HCT116 (cell line): ENCODE measurements around the gene EYA4. TPM values are rescaled to one million over a fixed set of nuclear protein-coding genes. Genes with fewer than 3 reads are reported as not detected.

ENCODE experiments used
- ATAC-seq: fragments of 200-7000 bp; cut with Tn5 transposase; 2 replicates; pipeline ENCODE4 v1.9.1; 2020; ENCODE audit warnings: mild to moderate bottlenecking, moderate library complexity
- BruUV-seq: library from RNA; stranded (reverse); fragments of 400-500 nt; replicated peaks from 2 replicates; lab custom pipeline; 2021; lab: Mats Ljungman, UMichigan
- CTCF ChIA-PET: fragments of 300-600 bp; sonication (Branson Sonifier 250); formaldehyde crosslinking; loops from one replicate; lab custom pipeline; 2021; ENCODE audit warnings: antibody characterized with exemption; lab: Charles Lee
- POLR2A ChIA-PET: fragments of 300-600, 350-600 bp; sonication (Branson Sonifier 250); formaldehyde crosslinking; loops from one replicate; lab custom pipeline; 2021; ENCODE audit warnings: antibody characterized with exemption; lab: Charles Lee
- RAD21 ChIA-PET, 2 experiments: fragments of 300-600 bp; sonication (Branson Sonifier 250); formaldehyde crosslinking; loops; one replicate each; lab custom pipeline; 2023; ENCODE audit warnings: low total read pairs in 2 of 2; ENCODE audit not compliant: uncharacterized antibody in 2 of 2, unreplicated experiment in 2 of 2, low non-redundant PET in 1 of 2; lab: Charles Lee
- DNase-seq: peaks from one replicate; pipeline ENCODE4 v3.0.0-alpha.2; 2010; ENCODE audit warnings: low read depth, low spot score
- H2AFZ ChIP-seq: fragments of 200-600 bp; shearing (Covaris generic), sonication (generic); 2 replicates; pipeline ENCODE4 v1.6.1; 2017; ENCODE audit warnings: low read depth, mixed run types, mixed read lengths, antibody characterized with exemption, low read length; ENCODE audit not compliant: poor library complexity, severe bottlenecking
- H3K27ac ChIP-seq: 2 replicates; pipeline ENCODE4 v1.5.1; 2012; ENCODE audit warnings: low read depth, low read length
- H3K27me3 ChIP-seq: fragments of 200-600 bp; sonication (generic); 2 replicates; pipeline ENCODE4 v1.6.1; 2016; ENCODE audit warnings: mixed run types, low read length, mixed read lengths; ENCODE audit not compliant: insufficient read depth
- H3K36me3 ChIP-seq, 2 experiments: fragments of 200-500 bp in 1 of 2; fragments of 200-600 bp in 1 of 2; sonication (Bioruptor generic) in 1 of 2; sonication (generic) in 1 of 2; 2 replicates each; pipeline versions ENCODE4 v1.5.1 to v1.6.1; 2014 to 2016; ENCODE audit warnings: low read length in 2 of 2, inconsistent platforms in 1 of 2, mixed read lengths in 1 of 2, mixed run types in 1 of 2; ENCODE audit not compliant: insufficient read depth in 2 of 2, control insufficient read depth in 1 of 2
- H3K4me1 ChIP-seq, 2 experiments: fragments of 200-600 bp in 1 of 2; sonication (generic) in 1 of 2; 2 replicates each; pipeline versions ENCODE4 v1.5.1 to v1.6.1; 2012 to 2017; ENCODE audit warnings: low read length in 2 of 2, inconsistent platforms in 1 of 2, mild to moderate bottlenecking in 1 of 2, mixed read lengths in 1 of 2, mixed run types in 1 of 2, moderate library complexity in 1 of 2; ENCODE audit not compliant: insufficient read depth in 2 of 2, control insufficient read depth in 1 of 2
- H3K4me2 ChIP-seq: fragments of 200-600 bp; sonication (generic); 2 replicates; pipeline ENCODE4 v1.6.1; 2017; ENCODE audit warnings: mixed run types, low read length, mixed read lengths
- H3K4me3 ChIP-seq, 2 experiments: fragments of 200-600 bp in 1 of 2; sonication (generic) in 1 of 2; replicated peaks in 1 of 2; 2 replicates each; pipeline ENCODE4 v1.5.1; 2011 to 2016; ENCODE audit warnings: low read length in 2 of 2, control low read depth in 1 of 2, low read depth in 1 of 2, mild to moderate bottlenecking in 1 of 2, mixed read lengths in 1 of 2, mixed run types in 1 of 2
- H3K79me2 ChIP-seq: fragments of 200-600 bp; sonication (generic); 2 replicates; pipeline ENCODE4 v1.6.1; 2017; ENCODE audit warnings: mild to moderate bottlenecking, mixed run types, low read length, moderate library complexity, mixed read lengths; ENCODE audit not compliant: insufficient read depth
- H3K9ac ChIP-seq: fragments of 200-600 bp; sonication (generic); 2 replicates; pipeline ENCODE4 v1.6.1; 2016; ENCODE audit warnings: low read length, mixed read lengths
- H3K9me2 ChIP-seq: fragments of 200-600 bp; sonication (generic), shearing (Covaris generic); 2 replicates; pipeline ENCODE4 v1.6.1; 2017; ENCODE audit warnings: mixed run types, mild to moderate bottlenecking, moderate library complexity; ENCODE audit not compliant: insufficient read depth
- H3K9me3 ChIP-seq, 2 experiments: fragments of 200-500 bp in 1 of 2; fragments of 200-600 bp in 1 of 2; sonication (Bioruptor generic) in 1 of 2; sonication (generic) in 1 of 2; 2 replicates each; pipeline ENCODE4 v1.6.1; 2014 to 2017; ENCODE audit warnings: low read length in 2 of 2, mixed read lengths in 2 of 2, inconsistent platforms in 1 of 2, low read depth in 1 of 2, mild to moderate bottlenecking in 1 of 2, mixed run types in 1 of 2, moderate library complexity in 1 of 2; ENCODE audit not compliant: control insufficient read depth in 1 of 2, insufficient read depth in 1 of 2
- H4K20me1 ChIP-seq: fragments of 200-600 bp; sonication (generic), shearing (Covaris generic); 2 replicates; pipeline ENCODE4 v1.6.1; 2017; ENCODE audit warnings: mixed run types, mild to moderate bottlenecking, moderate library complexity; ENCODE audit not compliant: insufficient read depth
- POLR2A ChIP-seq: IDR thresholded peaks from 2 replicates; pipeline ENCODE4 v1.7.0; 2011; ENCODE audit warnings: borderline replicate concordance; ENCODE audit not compliant: insufficient read depth, insufficient read length; ENCODE audit errors: extremely low read depth
- ZNF274 ChIP-seq: fragments of 200-500 bp; sonication (Bioruptor generic); IDR thresholded peaks from 2 replicates; pipeline ENCODE4 v1.6.1; 2014; ENCODE audit warnings: mild to moderate bottlenecking, low read depth, low read length, inconsistent platforms
- intact Hi-C: fragments of 100-400 bp; cut with micrococcal nuclease; formaldehyde crosslinking; loops from 2 replicates; pipeline ENCODE4 v1.10.0; 2022
- total RNA-seq: library from RNA; stranded (reverse); gene quantifications from one replicate; pipeline ENCODE4 v1.2.1, GENCODE V29; 2021; ENCODE audit not compliant: unreplicated experiment
- TF ChIP-seq, protein P1 (sequence below): IDR thresholded peaks from 2 replicates; pipeline ENCODE4 v1.6.1; 2011; ENCODE audit warnings: mild to moderate bottlenecking, low read length, moderate library complexity; ENCODE audit not compliant: insufficient replicate concordance; ENCODE audit errors: extremely low read depth

EYA4 gene
- total RNA-seq, 1 experiment from 2014 or later = not detected

GRCh38 chr6:133550026-133550425, 308.9 kb downstream of the EYA4 start:
- Histone ChIP-seq H4K20me1 (no peaks in the 10 kb centered on the region), H2AFZ (no peak overlapping the region), H3K9ac (no peak overlapping the region), H3K9me3 (no peaks in the 10 kb centered on the region), H3K27ac (no peak overlapping the region), H3K79me2 (no peaks in the 10 kb centered on the region), H3K4me2 (no peak overlapping the region), H3K4me3 (no peak overlapping the region), H3K9me2 (no peaks in the 10 kb centered on the region), H3K27me3 (no peaks in the 10 kb centered on the region), H3K36me3 (no peaks in the 10 kb centered on the region), H3K4me1 (0 out of 4 replicates have a peak, but pooled peaks cover 0 to 3% of the 10 kb centered on the region in 2 experiments)
- intact Hi-C loops = loop anchor here (5.0 kb wide), 2 partner anchors 263 to 363 kb away; no protein-coding TSS in a partner anchor
- no peak for TF ChIP-seq ZNF274
- no peak for TF ChIP-seq POLR2A
- BruUV-seq = no TSS peak
- DNase-seq (no peak), ATAC-seq (no peak)
- CTCF ChIA-PET = no interaction called here
- RAD21 ChIA-PET = no interaction called here
- POLR2A ChIA-PET = interaction anchor here (0.7 kb wide), 1 partner anchor 151 kb away, joined by 4 read pairs; no protein-coding TSS in a partner anchor

GRCh38 chr6:133551436-133551835, 310.3 kb downstream of the EYA4 start:
- no peaks in the 10 kb centered on the region for H3K36me3 ChIP-seq
- ATAC-seq (no peak), DNase-seq (no peak)
- no peak overlapping the region; the same call in 1 of the 2 replicates for H3K27ac ChIP-seq
- H2AFZ ChIP-seq = no peak overlapping the region
- H3K4me2 ChIP-seq = no peak overlapping the region
- ChIA-PET POLR2A (no interaction called here), RAD21 (interaction anchor here in 1 of 2 experiments (0.5 kb wide), 1 partner anchor 360 kb away, joined by 3 read pairs; no protein-coding TSS in a partner anchor), CTCF (interaction anchor here (1.2 to 2.4 kb wide), 4 partner anchors 10 to 720 kb away, joined by 4 to 14 read pairs (median 6); no protein-coding TSS in a partner anchor)
- no TSS peak for BruUV-seq
- no peaks in the 10 kb centered on the region for H3K79me2 ChIP-seq
- H3K9ac ChIP-seq = no peak overlapping the region
- 0 out of 4 replicates have a peak, but pooled peaks cover 0 to 3% of the 10 kb centered on the region in 2 experiments for H3K4me1 ChIP-seq
- intact Hi-C loops = loop anchor here (5.0 kb wide), 2 partner anchors 264 to 364 kb away; no protein-coding TSS in a partner anchor
- no peaks in the 10 kb centered on the region for H3K9me2 ChIP-seq
- TF ChIP-seq, protein P1, sequence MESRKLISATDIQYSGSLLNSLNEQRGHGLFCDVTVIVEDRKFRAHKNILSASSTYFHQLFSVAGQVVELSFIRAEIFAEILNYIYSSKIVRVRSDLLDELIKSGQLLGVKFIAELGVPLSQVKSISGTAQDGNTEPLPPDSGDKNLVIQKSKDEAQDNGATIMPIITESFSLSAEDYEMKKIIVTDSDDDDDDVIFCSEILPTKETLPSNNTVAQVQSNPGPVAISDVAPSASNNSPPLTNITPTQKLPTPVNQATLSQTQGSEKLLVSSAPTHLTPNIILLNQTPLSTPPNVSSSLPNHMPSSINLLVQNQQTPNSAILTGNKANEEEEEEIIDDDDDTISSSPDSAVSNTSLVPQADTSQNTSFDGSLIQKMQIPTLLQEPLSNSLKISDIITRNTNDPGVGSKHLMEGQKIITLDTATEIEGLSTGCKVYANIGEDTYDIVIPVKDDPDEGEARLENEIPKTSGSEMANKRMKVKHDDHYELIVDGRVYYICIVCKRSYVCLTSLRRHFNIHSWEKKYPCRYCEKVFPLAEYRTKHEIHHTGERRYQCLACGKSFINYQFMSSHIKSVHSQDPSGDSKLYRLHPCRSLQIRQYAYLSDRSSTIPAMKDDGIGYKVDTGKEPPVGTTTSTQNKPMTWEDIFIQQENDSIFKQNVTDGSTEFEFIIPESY = no peak
- no peaks in the 10 kb centered on the region for H3K9me3 ChIP-seq
- H3K27me3 ChIP-seq = no peaks in the 10 kb centered on the region
- no peak overlapping the region for H3K4me3 ChIP-seq
- no peaks in the 10 kb centered on the region for H4K20me1 ChIP-seq
